GM18505 (cell line): ENCODE results near the gene TRIP13.

Experiments used
- ATAC-seq: cut with Tn5 transposase; IDR thresholded peaks from one replicate; pipeline ENCODE4 v1.9.1; 2021; ENCODE audit not compliant: unreplicated experiment
- POLR2A ChIP-seq: IDR thresholded peaks from 4 replicates; pipeline ENCODE4 v1.6.1; 2011; ENCODE audit warnings: borderline replicate concordance; ENCODE audit not compliant: insufficient read depth, insufficient read length; ENCODE audit errors: extremely low read depth

TRIP13 gene

DNA sequence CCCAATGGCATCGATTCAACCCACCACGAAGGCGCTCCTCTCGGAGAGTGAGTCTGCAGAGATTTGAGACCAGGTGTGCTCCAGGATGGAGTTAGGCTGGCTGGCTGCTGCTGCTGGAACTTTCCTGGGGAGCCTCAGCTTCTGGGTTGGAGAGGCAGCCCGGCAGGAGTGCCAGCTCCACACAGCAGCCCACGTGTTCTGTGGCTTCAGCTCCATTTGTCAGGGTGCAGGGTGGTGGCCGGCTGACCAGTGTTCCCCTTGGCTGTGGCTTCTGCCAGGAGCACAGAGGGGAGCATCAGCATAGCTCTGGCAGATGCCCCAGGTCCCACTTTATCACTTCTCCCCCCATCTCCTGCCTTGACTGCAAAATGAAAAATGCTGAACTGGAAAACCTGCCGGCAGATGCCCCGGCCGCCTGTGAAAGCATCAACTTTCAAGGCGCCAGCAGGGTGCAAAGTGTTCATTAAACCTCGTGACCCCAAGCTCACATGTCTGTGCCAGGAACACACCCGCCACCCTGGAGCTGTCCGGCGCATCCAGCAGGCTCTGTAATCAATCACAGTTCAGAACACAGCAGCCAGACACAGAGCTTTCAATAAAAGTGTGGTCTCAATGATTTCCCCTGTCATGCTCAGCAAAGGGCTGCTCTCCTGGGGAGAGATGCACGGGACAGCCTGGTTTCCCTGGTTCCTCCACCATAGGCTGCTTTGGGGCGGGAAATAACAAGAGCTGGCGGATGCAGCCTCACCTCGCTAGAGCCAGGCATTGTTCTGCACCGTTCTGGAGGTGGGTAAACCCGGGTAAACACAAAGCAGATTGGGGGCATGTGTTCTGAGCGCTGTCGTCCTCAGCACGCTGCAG, 53.2 kb downstream of the TRIP13 start:
- no peak for TF ChIP-seq POLR2A
- ATAC-seq, result no peak

DNA sequence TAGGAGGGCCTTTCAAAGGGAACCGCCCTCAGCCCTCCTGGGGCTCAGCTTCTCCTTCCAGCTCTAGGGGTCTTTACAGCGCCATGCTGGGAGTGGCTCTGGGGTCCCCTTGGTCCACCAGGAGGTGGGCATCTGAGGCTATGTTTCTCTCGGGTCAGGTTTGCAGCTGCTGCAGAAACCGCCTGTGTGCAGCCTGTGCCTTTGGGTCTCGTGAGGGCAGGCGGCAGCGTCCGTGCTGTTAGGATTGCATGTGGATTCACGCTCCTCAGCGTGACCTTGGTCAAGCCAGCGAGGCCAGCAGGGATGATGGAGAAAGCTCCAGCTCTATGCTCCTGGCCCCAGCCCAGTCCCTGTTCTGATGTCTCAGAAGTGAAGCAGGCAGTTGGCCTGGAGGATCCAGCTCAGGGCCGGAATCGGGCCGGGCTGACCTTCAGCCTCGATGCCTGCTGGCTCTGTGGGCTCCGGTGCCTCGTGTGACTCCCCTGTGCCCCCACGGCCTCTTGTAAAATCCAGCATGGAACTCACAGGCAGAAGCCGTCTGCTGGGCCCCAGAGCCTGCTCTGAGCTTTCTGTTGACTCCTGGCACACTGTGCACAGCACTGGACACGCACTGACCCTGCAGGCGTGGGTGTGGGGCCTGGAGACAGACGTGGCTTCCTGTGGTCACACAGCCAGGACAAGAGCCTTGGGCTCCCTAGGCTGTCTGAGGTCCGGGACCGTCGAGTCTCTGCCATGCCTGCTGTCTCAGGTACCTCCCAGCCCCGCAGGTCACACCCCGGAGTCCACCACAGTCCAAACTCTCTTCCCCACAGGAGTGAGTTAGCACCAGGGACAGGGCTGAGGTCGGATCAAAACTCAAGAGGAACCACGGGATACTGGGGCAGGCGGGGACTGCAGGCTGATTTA, 54.3 kb downstream of the TRIP13 start:
- ATAC-seq, result no peak

DNA sequence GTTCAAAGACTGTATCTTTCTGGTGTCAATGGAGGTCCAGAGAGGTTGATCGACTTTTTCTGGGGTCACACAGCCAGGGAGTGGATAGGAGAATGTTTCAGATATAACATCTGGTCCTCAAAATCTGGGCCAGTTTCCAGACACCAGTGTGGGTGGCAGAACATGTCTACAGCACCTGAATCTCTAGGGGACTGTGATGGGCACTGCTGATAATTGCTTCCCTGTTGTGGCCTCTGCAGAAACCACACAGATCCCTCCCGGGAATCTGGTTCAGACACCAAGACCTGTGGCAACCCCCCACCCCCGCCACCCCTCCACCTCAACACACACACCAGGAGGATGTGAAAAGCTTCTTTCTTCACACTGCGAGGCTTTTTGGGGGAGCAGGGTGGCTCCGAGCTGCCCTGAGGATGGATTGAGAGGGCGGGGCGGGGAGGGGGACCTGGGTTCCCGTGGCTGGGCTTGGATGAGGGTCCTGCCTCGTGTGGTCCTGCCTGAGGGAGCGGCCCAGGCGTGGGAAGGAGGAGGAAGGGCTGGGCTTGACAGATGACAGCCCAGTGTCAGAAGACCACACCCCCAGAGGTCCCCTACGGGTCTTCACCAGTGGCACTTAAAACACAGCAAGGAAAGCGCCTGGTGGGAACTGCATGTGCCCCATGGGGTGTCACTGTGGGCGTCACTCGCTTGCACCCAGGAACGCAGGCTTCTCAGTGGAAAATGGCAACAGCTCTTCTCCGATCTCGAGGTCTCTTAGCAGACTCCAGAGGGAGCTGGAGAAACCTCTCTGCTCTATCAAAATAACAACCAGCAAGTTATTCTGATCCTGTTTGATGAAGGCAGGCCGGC, 55.2 kb downstream of the TRIP13 start:
- no peak for ATAC-seq

More for the DNA sequence above, 54.3 kb downstream of the TRIP13 start:
- TF ChIP-seq POLR2A, result no peak

DNA sequence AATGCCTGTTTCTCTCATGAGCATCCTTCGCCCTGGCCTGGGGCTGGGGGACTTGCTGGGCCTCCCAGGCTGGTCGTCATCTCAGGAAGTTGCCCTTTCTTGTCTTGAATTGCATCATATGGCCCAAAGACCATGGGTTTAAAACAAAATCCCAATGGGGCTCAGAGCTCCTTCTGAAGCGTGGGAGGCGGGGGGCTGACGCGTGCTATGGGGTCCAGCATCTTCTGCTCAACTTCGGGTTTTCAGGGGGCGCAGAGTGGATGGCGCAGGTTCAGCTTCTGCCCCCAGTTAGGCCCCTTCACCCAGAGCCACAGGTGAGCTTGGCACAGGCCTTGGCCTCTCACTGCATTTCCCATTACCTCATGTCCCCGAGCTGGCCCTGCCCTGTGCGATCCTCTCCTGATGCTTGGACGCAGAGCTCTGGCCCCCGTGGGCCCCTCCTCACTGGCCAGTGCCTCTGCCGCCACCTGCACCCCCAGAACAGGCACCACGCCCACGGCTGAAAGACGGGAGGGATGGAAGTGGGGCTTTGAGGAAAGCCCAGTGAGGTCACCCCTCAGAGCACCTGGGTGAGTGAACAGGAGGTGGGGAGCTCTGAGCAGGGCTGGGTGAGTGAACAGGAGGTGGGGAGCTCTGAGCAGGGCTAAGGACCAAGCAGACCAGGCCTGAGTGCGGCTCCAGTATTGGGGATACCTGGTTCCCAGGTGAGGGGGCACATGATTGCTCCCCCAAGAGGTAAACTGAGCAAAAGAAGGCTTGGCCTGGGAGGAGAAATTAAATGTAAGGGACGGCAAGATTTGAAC, 56.0 kb downstream of the TRIP13 start:
- ATAC-seq, result no peak
- TF ChIP-seq POLR2A, result no peak

More for the DNA sequence above, 55.2 kb downstream of the TRIP13 start:
- no peak for TF ChIP-seq POLR2A

DNA sequence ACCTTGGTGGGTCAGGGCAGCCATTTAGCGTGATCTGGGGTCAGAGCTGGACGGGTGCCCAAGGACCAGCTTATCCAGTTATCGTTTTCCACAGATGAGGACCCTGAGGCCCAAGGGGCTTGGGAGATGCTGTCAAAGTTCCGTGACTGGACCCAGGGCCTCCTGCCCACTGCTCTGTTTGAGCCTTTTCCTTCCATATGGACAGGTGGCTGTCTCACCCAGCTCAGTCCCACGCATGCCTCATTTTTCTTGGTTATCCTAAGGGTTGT, 56.5 kb downstream of the TRIP13 start:
- no peak for ATAC-seq
- TF ChIP-seq POLR2A, result no peak

DNA sequence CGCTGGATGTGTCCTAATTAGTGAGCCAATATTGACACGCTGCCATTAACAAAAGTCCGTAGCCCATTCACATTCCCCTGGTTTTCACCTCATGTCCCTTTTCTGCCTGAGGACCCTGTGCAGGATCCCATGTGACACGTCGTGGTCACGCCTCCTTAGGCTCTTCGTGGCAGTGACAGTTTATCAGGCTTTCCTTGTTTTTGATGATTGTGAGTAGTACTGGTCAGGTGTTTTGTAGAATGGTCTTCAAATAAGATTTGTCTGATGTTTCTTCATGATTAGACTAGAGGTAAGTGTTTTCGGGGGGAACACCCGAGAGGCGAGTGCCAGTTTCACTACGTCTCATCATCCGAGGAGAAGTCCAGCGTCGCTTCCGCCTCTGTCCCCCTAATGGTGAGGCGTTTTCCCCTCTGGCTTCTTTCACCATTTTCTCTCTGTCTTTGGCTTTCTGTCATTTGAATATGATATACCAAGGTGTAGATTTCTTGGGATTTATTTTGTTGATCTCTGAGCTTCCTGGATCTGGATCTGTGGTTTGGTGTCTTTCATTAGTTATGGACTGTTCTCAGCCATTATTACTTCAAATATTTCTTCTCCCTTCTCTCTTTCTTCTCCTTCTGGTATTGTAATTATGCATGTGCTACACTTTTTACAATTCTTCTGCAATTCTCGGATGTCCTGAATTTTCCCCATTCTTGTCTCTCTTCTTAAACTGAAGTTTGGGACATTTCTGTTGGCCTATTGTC, 57.3 kb downstream of the TRIP13 start:
- no peak for TF ChIP-seq POLR2A

DNA sequence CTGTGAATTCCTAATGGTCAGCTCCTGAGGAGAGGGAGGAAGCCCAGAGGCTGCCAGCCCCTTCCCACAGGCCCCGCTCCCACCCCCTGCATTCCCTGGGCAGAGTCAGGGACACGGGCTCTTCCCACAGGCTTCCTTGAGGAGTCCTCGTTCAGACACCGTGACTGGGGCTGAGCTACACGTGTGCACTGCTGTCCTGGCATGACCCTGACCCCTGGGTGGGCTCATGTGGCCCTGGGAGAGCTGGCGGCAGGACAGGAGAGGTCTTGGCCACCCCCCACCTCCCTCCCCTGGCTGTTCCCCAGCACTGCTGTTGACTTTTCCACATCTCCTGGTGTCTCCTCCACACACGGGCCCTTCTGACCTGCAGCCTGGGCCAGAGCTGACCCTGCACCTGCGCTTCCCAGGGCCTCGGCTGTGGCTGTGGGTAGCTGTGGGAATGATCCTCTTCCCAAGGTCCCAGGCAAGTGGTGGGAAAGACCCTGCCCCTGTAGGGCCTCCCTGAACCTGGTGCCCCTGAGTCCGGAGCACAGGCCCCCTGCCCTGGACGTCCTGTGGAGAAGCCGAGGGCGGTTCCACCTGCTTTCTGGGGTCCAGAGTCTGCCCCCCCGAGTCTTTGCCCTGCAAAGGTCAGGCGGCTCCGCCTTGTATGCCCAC, 59.4 kb downstream of the TRIP13 start:
- no peak for ATAC-seq
- no peak for TF ChIP-seq POLR2A

More for the DNA sequence above, 57.3 kb downstream of the TRIP13 start:
- no peak for ATAC-seq

DNA sequence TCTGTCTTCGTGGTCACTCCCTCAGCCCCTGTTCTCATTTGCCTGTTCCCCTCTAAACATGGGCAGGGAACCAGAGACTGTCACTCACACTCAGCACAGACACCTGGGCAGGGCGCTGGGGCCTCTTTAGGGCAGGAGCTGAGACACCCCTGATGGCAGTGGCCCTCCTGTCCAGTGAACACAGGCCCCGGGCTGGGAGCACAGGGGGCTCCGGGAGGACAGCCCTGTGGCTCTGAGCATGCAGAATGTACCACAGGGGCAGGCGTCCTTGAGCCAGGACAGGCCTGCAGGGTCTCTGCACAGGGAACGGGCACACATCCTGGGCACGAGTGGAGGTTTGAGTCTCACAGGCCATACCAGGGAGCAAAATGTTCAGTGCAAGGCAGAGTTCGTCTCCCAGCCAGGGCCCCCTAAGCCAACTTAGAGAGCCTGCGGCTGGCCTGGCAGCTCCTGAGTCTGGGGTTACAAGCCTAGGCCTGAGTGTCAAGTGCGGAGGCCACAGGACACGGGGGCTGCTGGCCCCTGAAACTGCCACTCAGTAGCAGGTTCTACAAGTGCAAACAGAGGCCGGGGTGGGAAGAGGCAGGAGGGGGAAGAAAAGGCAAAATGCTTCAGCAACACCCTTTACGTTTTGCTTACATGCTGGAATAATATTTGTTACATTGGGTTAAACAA, 60.0 kb downstream of the TRIP13 start:
- no peak for TF ChIP-seq POLR2A
- no peak for ATAC-seq

DNA sequence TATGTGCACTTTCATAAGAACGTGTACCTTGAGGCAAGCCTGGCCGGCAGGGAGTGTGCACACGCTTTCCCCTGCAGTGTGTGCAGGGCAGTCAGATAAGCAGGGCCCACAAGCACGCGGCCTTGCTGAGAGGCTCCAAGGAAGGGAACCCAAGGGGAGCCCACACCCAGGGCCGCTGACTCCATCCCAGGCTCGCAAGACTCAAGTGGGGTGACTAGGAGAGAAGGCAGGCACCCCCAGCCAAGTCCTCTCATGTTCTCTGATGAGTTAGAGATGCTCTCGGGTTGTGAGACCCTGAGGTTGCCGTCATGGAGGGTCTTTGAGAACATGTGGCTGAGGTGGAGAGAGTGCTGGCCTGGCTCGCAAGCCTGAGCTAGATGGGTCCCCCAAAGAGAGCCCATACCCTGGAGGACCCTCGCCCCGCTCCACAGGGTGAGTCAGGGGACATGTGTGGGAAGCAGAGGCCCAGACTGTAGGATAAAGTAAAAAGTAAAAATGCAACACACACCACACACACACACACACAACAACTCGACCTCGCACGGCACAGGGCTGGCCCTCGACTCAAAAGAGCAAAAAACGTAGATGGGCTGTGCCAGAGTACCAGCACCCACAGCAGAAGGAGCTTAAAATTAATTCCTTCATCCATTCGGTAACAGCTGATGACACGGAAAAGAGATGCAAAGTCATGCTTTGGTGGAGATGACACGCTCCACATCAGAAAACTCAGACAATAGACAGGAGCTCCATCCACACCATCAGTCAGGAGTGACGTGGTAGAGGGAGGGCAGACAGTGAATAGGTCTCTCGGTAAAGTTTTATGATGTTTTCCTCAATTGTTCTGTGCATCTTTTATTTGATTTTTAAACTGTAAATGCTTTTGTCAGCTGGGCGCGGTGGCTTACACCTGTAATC, 61.1 kb downstream of the TRIP13 start:
- no peak for ATAC-seq
- no peak for TF ChIP-seq POLR2A
